OCI-LY7 (cell line): ENCODE results near the gene NCOA7.

Experiments used
- CTCF ChIP-seq: fragments of 200-600 bp; sonication (generic); conservative IDR thresholded peaks from 2 replicates; pipeline ENCODE4 v1.5.1; 2014; ENCODE audit warnings: mild to moderate bottlenecking, antibody characterized with exemption, low read length, moderate library complexity, mixed read lengths
- EZH2phosphoT487 ChIP-seq: fragments of 200-600 bp; sonication (generic); IDR thresholded peaks from 2 replicates; pipeline ENCODE4 v1.6.1; 2018; ENCODE audit warnings: low read depth, borderline replicate concordance, mild to moderate bottlenecking, mixed run types, antibody characterized with exemption, low read length, moderate library complexity, mixed read lengths

GRCh38 chr6:125741336-125741735, 49.4 kb upstream of the NCOA7 start:
- TF ChIP-seq EZH2phosphoT487 (no peak), CTCF (no peak)
